Suprapubic skin (tissue), 4 donors: ENCODE results near the gene CENPX.

Source experiments
- CTCF ChIP-seq, 2 donors: fragments of 200-600 bp in 1 of 2; fragments of 450-650 bp in 1 of 2; sonication (generic) in 1 of 2; IDR thresholded peaks; one replicate each; pipeline ENCODE4 v1.5.1; 2016 to 2019; ENCODE audit warnings: antibody characterized with exemption in 2 of 2, mild to moderate bottlenecking in 1 of 2, moderate library complexity in 1 of 2
- EP300 ChIP-seq: sonication (generic); formaldehyde crosslinking; IDR thresholded peaks from one replicate; pipeline ENCODE4 v1.6.1; 2017; ENCODE audit warnings: antibody characterized with exemption
- POLR2AphosphoS5 ChIP-seq, 3 donors: sonication (generic); formaldehyde crosslinking; IDR thresholded peaks; one replicate each; pipeline ENCODE4 v1.6.1; 2017; ENCODE audit warnings: antibody characterized with exemption in 3 of 3

- TF ChIP-seq CTCF (IDR thresholded peaks at IDR 0.05) (no peak), POLR2AphosphoS5 (IDR thresholded peaks at IDR 0.05) (no peak), EP300 (no peak)
These were observed 15.5 kb downstream of the CENPX start for GRCh38 chr17:82007228-82007494.
